ENCODE results near the gene AKIRIN2.

Gene AKIRIN2

DNA sequence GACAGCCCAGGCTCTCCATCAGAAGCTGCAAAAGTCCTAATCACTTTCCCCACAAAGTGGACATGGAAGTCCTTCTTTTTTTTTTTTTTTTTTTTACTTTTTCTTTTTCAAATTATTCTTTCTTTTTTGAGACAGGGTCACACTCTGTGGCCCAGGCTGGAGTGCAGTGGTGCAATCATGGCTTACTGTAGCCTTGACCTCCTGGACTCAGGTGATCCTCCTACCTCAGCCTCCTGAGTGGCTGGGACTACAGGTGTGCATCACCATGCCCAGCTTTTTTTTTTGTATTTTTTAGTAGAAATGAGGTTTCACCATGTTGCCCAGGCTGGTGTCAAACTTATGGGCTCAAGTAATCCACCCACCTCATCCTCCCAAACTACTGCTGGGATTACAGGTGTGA lies 29.0 kb upstream of the AKIRIN2 start:
- no peaks in the 10 kb centered on the region for H3K4me1 ChIP-seq (ENCODE audit: control insufficient read depth, insufficient read depth, low read length)
- H3K4me3 ChIP-seq (ENCODE audit: low read depth, low read length), result no peak overlapping the region
- H3K27ac ChIP-seq (ENCODE audit: low read depth, low read length), result no peak overlapping the region
- H3K9ac ChIP-seq (ENCODE audit: low read length), result no peak overlapping the region
- peaks cover 7% of the 10 kb centered on the region; the same call in 1 of the 2 replicates for H3K9me3 ChIP-seq (ENCODE audit: control insufficient read depth, insufficient read depth, low read depth, low read length)
- no peaks in the 10 kb centered on the region for H3K27me3 ChIP-seq (ENCODE audit: control insufficient read depth, insufficient read depth, low read length)
- H3K36me3 ChIP-seq (ENCODE audit: control insufficient read depth, insufficient read depth, low read length), result no peaks in the 10 kb centered on the region

DNA sequence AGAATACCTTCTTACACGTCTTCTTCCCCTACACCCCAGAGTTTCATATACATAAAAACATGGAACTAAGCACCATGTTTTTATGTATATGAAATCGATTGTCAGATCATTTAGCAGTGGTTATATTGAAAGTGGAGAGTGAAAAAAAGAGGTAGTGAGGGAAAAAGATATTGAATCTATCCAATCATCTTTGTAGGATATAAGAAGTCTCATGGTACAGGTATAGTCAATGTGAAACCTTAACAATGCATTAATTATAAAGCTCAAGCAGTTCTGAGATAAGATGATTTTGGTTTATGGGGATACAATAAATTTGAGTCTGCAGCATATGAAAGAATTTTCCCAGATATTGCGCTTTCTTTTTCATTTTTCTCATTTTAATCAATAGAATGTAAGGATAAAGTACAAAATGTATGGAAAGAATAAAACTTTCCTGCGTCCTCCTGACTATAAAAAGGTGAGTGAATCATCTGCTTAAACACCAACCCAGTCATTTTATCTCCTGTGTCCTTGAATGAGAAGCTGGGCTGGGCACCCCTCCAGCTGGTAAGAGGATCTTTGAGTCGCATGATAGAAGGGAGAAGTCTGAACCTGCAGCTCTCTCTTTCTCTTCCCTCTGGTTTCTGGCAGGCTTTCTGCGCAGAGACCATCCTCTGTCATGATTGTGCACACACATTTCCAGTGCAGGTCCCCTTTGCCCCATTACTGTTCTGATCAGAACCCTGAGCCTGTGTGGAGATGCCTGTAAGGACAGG lies 28.1 kb upstream of the AKIRIN2 start:
- H3K36me3 ChIP-seq (ENCODE audit: control insufficient read depth, insufficient read depth, low read length), result no peaks in the 10 kb centered on the region
- no peak overlapping the region for H3K27ac ChIP-seq (ENCODE audit: low read depth, low read length)
- no peak overlapping the region for H3K9ac ChIP-seq (ENCODE audit: low read length)
- H3K4me1 ChIP-seq (ENCODE audit: control insufficient read depth, insufficient read depth, low read length), result no peaks in the 10 kb centered on the region
- no peaks in the 10 kb centered on the region for H3K27me3 ChIP-seq (ENCODE audit: control insufficient read depth, insufficient read depth, low read length)
- no peak overlapping the region for H3K4me3 ChIP-seq (ENCODE audit: low read depth, low read length)
- peaks cover 7% of the 10 kb centered on the region; the same call in 1 of the 2 replicates for H3K9me3 ChIP-seq (ENCODE audit: control insufficient read depth, insufficient read depth, low read depth, low read length)

DNA sequence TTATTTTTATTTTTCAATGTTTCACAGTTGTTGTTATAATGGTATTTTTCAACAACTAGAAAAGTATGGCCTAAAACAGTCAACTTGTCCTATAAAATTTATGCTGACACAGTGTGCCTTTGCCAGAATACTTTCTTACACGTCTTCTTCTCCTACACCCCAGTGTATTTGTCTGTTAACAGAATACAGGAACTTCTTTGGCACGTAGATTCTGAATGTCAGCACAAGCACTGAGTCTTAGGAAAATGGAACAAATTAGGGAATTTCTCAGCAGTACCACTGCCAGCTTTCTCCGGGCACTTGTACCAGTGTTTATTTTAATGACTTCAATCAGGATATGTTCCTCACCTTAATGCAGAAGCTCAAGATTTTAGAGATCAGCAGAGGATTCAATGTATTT lies 26.7 kb upstream of the AKIRIN2 start:
- Histone ChIP-seq H3K9ac (ENCODE audit: low read length) (no peak overlapping the region), H3K9me3 (ENCODE audit: control insufficient read depth, insufficient read depth, low read depth, low read length) (no peaks in the 10 kb centered on the region), H3K36me3 (ENCODE audit: control insufficient read depth, insufficient read depth, low read length) (no peaks in the 10 kb centered on the region), H3K4me3 (ENCODE audit: low read depth, low read length) (no peak overlapping the region), H3K4me1 (ENCODE audit: control insufficient read depth, insufficient read depth, low read length) (peaks cover 2% of the 10 kb centered on the region), H3K27me3 (ENCODE audit: control insufficient read depth, insufficient read depth, low read length) (no peaks in the 10 kb centered on the region), H3K27ac (ENCODE audit: low read depth, low read length) (no peak overlapping the region)

DNA sequence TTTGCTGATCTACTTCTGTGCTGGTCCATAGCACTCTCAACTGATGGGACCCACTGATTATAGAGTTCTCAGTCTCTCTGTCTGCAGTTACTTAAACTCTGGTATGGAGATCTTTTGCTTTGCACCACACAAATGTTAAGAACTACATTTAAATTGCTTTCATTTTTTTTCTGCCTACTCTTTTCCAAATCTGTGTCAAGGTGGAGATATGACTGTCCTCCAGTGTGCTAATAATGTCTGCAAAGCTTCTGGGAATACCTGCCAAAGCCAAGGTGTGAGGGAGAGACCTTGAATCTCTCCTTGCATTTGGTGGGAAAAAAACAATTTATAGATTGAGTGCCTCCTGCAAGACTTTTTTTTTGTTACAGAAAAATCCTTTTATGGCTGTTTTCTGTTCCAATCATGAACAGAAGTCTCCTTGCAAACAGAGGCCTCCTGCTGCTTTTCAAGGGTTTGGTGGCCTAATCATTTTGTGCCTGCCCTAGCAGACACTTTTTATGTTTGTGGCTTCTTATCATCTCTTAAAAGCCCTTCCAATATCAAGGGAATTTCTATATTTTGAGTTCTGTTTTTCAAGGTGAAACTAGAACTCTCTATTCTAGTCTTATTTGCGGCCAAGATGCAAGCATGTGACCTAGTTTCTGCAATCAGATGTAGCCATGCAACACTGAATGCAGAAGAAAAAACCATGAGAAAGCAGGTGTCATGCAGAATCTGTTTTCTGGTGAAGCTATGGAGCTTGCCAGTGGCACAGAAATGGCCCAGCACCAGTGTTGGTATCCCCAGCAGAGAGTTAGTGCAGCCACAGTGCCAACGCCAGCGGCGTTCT lies 23.2 kb upstream of the AKIRIN2 start:
- Histone ChIP-seq H3K36me3 (ENCODE audit: control insufficient read depth, insufficient read depth, low read length) (no peaks in the 10 kb centered on the region), H3K27me3 (ENCODE audit: control insufficient read depth, insufficient read depth, low read length) (no peaks in the 10 kb centered on the region), H3K9ac (ENCODE audit: low read length) (no peak overlapping the region), H3K4me1 (ENCODE audit: control insufficient read depth, insufficient read depth, low read length) (peaks cover 15% of the 10 kb centered on the region), H3K27ac (ENCODE audit: low read depth, low read length) (no peak overlapping the region), H3K4me3 (ENCODE audit: low read depth, low read length) (no peak overlapping the region), H3K9me3 (ENCODE audit: control insufficient read depth, insufficient read depth, low read depth, low read length) (no peaks in the 10 kb centered on the region)

DNA sequence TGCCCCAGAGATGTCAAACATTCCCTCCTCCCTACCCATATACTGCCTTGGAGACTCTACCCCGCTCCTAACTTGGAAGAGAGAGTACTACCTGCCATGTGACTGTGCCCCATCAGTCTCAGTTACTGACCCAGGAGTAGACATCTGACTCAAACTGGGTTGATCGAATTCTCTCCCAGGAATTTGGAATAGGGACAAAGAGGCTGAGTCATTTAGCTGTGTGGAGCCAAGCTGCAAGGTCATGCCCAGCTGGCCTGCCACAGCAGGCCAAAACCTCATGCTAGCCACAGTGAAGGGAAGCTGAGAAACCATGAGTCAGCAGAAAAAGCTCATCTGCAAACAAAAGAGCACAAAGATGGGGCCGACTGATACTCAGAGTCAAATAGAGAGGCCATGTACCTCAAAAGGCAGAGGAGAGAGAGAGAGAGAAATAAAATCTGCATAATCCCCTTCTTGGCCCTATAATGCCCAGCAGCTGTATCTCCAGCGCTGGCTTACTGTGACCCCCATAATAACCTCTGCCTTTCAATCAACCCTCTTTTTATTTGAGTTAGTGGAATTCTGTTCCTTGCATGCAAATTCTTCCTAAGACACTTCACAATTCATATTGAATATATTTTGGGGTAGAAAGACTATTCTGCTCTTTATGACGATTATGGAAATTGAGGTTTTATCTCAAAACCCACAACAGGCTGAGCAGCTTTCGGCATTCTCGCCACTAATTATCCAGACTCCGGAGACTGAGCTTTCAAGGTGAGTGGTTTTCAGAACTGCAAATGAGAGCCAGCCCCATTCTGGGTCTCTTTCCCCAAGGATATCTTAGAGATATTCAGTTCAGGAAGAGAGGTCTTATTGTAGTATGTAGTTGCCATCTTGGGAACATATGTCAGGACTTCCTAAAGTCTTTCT lies 21.4 kb upstream of the AKIRIN2 start:
- peaks cover 15% of the 10 kb centered on the region for H3K4me1 ChIP-seq (ENCODE audit: control insufficient read depth, insufficient read depth, low read length)
- H3K9me3 ChIP-seq (ENCODE audit: control insufficient read depth, insufficient read depth, low read depth, low read length), result no peaks in the 10 kb centered on the region
- peak overlapping the region; percentile 45 for H3K9ac ChIP-seq (ENCODE audit: low read length)
- H3K27ac ChIP-seq (ENCODE audit: low read depth, low read length), result peak overlapping the region; percentile 70
- H3K27me3 ChIP-seq (ENCODE audit: control insufficient read depth, insufficient read depth, low read length), result no peaks in the 10 kb centered on the region
- no peak overlapping the region for H3K4me3 ChIP-seq (ENCODE audit: low read depth, low read length)
- H3K36me3 ChIP-seq (ENCODE audit: control insufficient read depth, insufficient read depth, low read length), result no peaks in the 10 kb centered on the region

DNA sequence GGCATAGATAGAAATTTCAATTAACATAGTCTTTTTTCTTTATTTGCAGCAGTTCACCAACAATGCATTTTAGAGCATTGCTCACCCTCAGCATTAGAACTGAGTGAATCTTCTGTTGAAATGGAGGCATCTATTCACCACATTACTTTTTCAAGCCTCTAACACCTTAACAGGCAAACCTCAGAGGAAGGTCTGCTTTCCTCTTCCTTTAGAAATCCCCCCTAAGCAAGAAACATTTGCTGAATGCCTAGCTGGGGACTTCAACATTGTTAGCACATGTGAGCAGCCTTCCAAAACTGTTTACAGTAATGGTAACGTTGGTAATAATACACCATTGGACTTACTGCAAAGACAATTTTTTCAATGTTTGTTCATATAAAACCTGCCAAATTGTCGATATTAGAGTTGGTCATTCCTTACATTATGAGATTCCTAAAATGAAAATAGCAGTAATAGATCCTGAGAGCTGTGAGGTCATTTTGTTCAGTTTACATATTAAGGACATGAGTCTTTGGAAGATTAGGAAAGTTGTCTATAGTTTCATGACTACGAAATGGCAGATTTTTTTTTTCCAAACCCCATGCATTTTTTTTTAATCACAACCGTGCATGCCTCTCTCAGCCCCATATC lies 20.6 kb upstream of the AKIRIN2 start:
- Histone ChIP-seq H3K27me3 (ENCODE audit: control insufficient read depth, insufficient read depth, low read length) (no peaks in the 10 kb centered on the region), H3K9ac (ENCODE audit: low read length) (no peak overlapping the region), H3K4me3 (ENCODE audit: low read depth, low read length) (no peak overlapping the region), H3K27ac (ENCODE audit: low read depth, low read length) (no peak overlapping the region; the same call in 1 of the 2 replicates), H3K36me3 (ENCODE audit: control insufficient read depth, insufficient read depth, low read length) (no peaks in the 10 kb centered on the region), H3K4me1 (ENCODE audit: control insufficient read depth, insufficient read depth, low read length) (peaks cover 15% of the 10 kb centered on the region), H3K9me3 (ENCODE audit: control insufficient read depth, insufficient read depth, low read depth, low read length) (no peaks in the 10 kb centered on the region)

DNA sequence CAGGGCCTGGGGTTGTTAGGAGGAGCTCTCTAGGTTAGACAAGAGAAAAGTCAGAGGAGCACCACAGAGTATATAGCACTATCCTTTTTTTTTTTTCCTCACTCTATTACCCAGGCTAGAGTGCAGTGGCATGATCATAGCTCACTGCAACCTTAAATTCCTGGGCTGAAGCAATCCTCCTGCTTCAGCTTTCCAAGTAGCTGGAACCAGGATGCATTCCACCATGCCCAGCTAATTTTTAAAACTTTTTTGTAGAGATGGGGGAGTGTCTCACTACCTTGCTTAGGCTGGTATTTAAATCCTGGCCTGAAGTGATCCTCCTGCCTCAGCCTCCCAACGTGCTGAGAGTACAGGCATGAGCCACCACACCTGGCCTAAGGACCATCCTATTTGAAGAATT lies 19.3 kb upstream of the AKIRIN2 start:
- Histone ChIP-seq H3K36me3 (ENCODE audit: control insufficient read depth, insufficient read depth, low read length) (no peaks in the 10 kb centered on the region), H3K9me3 (ENCODE audit: control insufficient read depth, insufficient read depth, low read depth, low read length) (no peaks in the 10 kb centered on the region), H3K4me1 (ENCODE audit: control insufficient read depth, insufficient read depth, low read length) (peaks cover 15% of the 10 kb centered on the region), H3K4me3 (ENCODE audit: low read depth, low read length) (no peak overlapping the region), H3K27ac (ENCODE audit: low read depth, low read length) (no peak overlapping the region), H3K27me3 (ENCODE audit: control insufficient read depth, insufficient read depth, low read length) (no peaks in the 10 kb centered on the region), H3K9ac (ENCODE audit: low read length) (no peak overlapping the region)

DNA sequence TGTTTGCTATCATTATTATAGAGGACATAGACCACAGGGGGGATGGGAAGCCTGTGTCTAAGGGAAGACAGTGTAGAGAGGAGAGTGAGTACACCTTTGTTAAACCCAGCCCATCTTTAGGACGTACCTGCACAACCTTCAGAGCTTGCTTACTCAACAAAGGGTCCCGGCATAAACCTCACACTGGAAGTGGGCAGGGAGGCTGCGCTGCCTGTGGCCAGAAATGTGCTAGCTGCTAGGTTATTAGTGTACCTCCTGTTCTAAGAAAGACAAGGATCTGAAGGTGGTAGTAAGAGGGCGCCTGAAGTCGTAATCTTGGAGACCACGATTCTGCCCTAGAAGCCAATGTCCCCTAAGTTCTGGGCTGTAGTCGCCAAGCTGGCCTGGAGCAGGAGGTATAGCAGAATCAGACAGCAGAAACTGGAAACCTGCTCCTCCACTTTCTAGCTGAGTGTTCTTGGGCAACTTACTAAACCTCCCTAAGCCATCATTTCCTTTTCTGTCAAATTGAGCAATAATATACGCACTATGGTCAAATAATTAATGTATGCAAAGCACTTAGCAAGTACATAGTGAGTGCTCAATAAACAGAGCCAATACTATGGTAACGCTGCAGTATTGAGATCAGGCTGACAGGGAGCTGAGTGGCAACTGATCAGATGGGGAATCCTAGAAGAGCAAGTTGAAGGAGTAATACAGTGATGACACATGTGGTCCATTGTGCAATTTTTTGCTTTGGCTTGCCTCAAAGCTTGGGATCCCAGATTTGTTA lies 16.8 kb upstream of the AKIRIN2 start:
- no peak overlapping the region for H3K4me3 ChIP-seq (ENCODE audit: low read depth, low read length)

DNA sequence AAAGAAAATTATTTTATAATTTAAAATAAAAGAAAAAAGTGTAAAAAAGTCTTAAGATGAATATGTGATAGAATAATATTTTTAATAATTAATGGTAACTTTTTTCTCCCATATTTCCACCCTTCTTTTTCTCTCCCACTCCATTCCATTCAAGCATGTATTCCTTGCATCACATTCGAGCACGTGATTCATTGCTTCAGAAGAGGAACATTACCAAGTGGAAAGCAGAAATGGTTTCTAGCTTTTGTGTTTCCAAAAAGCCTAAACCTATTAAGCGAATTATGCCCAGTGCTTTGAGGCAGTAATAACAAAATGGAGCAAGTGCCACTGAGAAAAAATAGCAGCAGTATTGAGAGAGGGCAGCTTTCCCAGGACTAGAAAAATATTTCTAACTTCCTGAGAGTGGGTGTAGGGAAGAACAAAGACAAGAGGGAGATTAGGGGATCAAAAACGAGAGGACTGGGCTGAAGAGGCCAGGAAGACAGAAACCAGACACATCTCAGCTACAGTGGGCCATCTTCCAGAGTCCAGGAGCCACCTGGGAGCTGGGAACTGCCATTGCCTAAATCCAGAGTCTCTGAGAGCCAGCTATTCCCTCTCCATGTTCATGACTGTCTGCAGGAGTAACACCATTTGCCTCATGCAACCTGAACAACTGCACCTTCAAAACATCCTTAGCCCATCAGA lies 15.0 kb upstream of the AKIRIN2 start:
- Histone ChIP-seq H3K27ac (ENCODE audit: low read depth, low read length) (no peak overlapping the region), H3K4me1 (ENCODE audit: control insufficient read depth, insufficient read depth, low read length) (no peaks in the 10 kb centered on the region; the same call in 1 of the 2 replicates), H3K9me3 (ENCODE audit: control insufficient read depth, insufficient read depth, low read depth, low read length) (no peaks in the 10 kb centered on the region), H3K36me3 (ENCODE audit: control insufficient read depth, insufficient read depth, low read length) (no peaks in the 10 kb centered on the region), H3K27me3 (ENCODE audit: control insufficient read depth, insufficient read depth, low read length) (no peaks in the 10 kb centered on the region), H3K4me3 (ENCODE audit: low read depth, low read length) (no peak overlapping the region), H3K9ac (ENCODE audit: low read length) (no peak overlapping the region)

More for the DNA sequence above, 16.8 kb upstream of the AKIRIN2 start:
- Histone ChIP-seq H3K4me1 (ENCODE audit: control insufficient read depth, insufficient read depth, low read length) (peaks cover 14% of the 10 kb centered on the region), H3K27me3 (ENCODE audit: control insufficient read depth, insufficient read depth, low read length) (no peaks in the 10 kb centered on the region), H3K36me3 (ENCODE audit: control insufficient read depth, insufficient read depth, low read length) (no peaks in the 10 kb centered on the region), H3K27ac (ENCODE audit: low read depth, low read length) (no peak overlapping the region), H3K9me3 (ENCODE audit: control insufficient read depth, insufficient read depth, low read depth, low read length) (no peaks in the 10 kb centered on the region), H3K9ac (ENCODE audit: low read length) (no peak overlapping the region)
